Coronary artery (tissue), 2 donors: Measurements from ENCODE around the gene RPL38.
A peak's percentile ranks its signal among the peaks of the same experiment; 100 is the strongest.

Experiments used
- DNase-seq: peaks from one replicate; pipeline ENCODE4 v3.0.0-alpha.2; 2017; ENCODE audit warnings: low spot score
- H3K27ac ChIP-seq, 2 donors: fragments of 200-600 bp; sonication (generic); one replicate each; pipeline ENCODE4 v1.5.1; 2016 to 2019
- H3K4me3 ChIP-seq: fragments of 200-600 bp; sonication (generic); 2 replicates; pipeline ENCODE4 v1.5.1; 2016; ENCODE audit warnings: mild to moderate bottlenecking, moderate library complexity
- CTCF ChIP-seq: fragments of 200-600 bp; sonication (generic); IDR thresholded peaks from one replicate; pipeline ENCODE4 v1.5.1; 2019; ENCODE audit warnings: antibody characterized with exemption

The RPL38 gene

GRCh38 chr17:74170924-74171323 lies 32.6 kb upstream of the RPL38 start:
- no peak overlapping the region for H3K4me3 ChIP-seq
- no peak overlapping the region for H3K27ac ChIP-seq
- no peak for TF ChIP-seq CTCF
- DNase-seq = no peak

- Histone ChIP-seq H3K4me3 (no peak overlapping the region), H3K27ac (no peak overlapping the region)
- no peak for TF ChIP-seq CTCF
- DNase-seq = no peak
These were observed 30.8 kb upstream of the RPL38 start for GRCh38 chr17:74172700-74173099.

- peak; percentile 60 for TF ChIP-seq CTCF
- Histone ChIP-seq H3K27ac (no peak overlapping the region), H3K4me3 (no peak overlapping the region)
- DNase-seq = no peak
These were observed 26.9 kb upstream of the RPL38 start for GRCh38 chr17:74176546-74177001.

GRCh38 chr17:74177018-74177450 lies 26.4 kb upstream of the RPL38 start:
- TF ChIP-seq CTCF = no peak
- Histone ChIP-seq H3K4me3 (no peak overlapping the region), H3K27ac (no peak overlapping the region)
- DNase-seq = no peak

- no peak for TF ChIP-seq CTCF
- Histone ChIP-seq H3K4me3 (no peak overlapping the region), H3K27ac (no peak overlapping the region)
These were observed 23.9 kb upstream of the RPL38 start for GRCh38 chr17:74179576-74179975.

GRCh38 chr17:74180336-74180735 lies 23.1 kb upstream of the RPL38 start:
- no peak for DNase-seq
- TF ChIP-seq CTCF = no peak
- no peak overlapping the region for H3K4me3 ChIP-seq
- no peak overlapping the region for H3K27ac ChIP-seq

More at GRCh38 chr17:74179576-74179975, 23.9 kb upstream of the RPL38 start:
- no peak for DNase-seq

GRCh38 chr17:74181341-74181740 lies 22.1 kb upstream of the RPL38 start:
- Histone ChIP-seq H3K27ac (no peak overlapping the region), H3K4me3 (no peak overlapping the region)
- DNase-seq = no peak
- no peak for TF ChIP-seq CTCF
